ENCODE measurements around the gene IFNB1.

DNA sequence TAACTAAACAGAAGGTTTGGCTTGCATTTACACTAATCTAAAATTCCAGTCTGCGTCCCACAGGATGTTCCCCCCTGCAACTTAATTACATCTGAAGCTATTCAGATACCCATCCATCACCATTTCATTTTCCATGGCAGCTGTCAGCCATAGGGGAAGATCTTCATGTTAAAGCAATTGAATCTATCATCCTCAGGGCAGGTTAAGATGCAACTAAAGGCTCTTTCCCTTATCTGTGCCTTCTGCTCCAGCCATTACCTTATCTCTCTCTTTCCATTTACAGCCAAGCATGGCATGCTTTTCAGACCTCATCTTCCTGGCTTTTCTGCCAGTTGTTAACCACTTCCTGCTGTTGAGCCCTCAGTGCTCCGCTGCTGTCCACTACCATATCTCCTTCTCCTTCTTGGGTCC, 30.5 kb downstream of the IFNB1 start:
- no peak for TF ChIP-seq POLR2A (IDR thresholded peaks at IDR 0.05)
- TF ChIP-seq, protein P1, sequence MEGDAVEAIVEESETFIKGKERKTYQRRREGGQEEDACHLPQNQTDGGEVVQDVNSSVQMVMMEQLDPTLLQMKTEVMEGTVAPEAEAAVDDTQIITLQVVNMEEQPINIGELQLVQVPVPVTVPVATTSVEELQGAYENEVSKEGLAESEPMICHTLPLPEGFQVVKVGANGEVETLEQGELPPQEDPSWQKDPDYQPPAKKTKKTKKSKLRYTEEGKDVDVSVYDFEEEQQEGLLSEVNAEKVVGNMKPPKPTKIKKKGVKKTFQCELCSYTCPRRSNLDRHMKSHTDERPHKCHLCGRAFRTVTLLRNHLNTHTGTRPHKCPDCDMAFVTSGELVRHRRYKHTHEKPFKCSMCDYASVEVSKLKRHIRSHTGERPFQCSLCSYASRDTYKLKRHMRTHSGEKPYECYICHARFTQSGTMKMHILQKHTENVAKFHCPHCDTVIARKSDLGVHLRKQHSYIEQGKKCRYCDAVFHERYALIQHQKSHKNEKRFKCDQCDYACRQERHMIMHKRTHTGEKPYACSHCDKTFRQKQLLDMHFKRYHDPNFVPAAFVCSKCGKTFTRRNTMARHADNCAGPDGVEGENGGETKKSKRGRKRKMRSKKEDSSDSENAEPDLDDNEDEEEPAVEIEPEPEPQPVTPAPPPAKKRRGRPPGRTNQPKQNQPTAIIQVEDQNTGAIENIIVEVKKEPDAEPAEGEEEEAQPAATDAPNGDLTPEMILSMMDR (IDR thresholded peaks at IDR 0.05): no peak
